ENCODE measurements around the gene KLHL3. TPM values are rescaled to one million over a fixed set of nuclear protein-coding genes. Genes with fewer than 3 reads are reported as not detected.

Gene KLHL3
- total RNA-seq, 4 donors from 2014 or later, result 0.75 to 4.4 (median 2.6) TPM

GRCh38 chr5:137611794-137612435, 124.0 kb downstream of the KLHL3 start:
- Histone ChIP-seq H3K4me3 (no peak overlapping the region), H3K9me3 (no peaks in the 10 kb centered on the region), H3K36me3 (no peaks in the 10 kb centered on the region), H3K27ac (no peak overlapping the region), H3K27me3 (no peaks in the 10 kb centered on the region), H3K4me1 (no peaks in the 10 kb centered on the region)
- intact Hi-C loops (cut with DNase I; ENCODE audit: low total_unique reads) (no loop called here), in situ Hi-C loops (cut with MboI; ENCODE audit: low pct_ligation_motif_present in 1 of 4, low pct_unique_long_range_greater_than_20kb in 1 of 4, low sequenced_read_pairs in 3 of 4) (no loop called here)
- 95% methylated on average over 9 of the region's 9 CpGs; no CpG with 5 or more reads in 1 of the 2 donors for WGBS, 2 donors (ENCODE audit: low coverage in 1 of 2)
- no peak for TF ChIP-seq CTCF (IDR thresholded peaks at IDR 0.05)
- TF ChIP-seq POLR2A (IDR thresholded peaks at IDR 0.05), result no peak
- TF ChIP-seq EP300 (IDR thresholded peaks at IDR 0.05; ENCODE audit: low read depth), result no peak
- TF ChIP-seq POLR2AphosphoS5 (IDR thresholded peaks at IDR 0.05), result no peak
- DNase-seq, result no peak

DNA sequence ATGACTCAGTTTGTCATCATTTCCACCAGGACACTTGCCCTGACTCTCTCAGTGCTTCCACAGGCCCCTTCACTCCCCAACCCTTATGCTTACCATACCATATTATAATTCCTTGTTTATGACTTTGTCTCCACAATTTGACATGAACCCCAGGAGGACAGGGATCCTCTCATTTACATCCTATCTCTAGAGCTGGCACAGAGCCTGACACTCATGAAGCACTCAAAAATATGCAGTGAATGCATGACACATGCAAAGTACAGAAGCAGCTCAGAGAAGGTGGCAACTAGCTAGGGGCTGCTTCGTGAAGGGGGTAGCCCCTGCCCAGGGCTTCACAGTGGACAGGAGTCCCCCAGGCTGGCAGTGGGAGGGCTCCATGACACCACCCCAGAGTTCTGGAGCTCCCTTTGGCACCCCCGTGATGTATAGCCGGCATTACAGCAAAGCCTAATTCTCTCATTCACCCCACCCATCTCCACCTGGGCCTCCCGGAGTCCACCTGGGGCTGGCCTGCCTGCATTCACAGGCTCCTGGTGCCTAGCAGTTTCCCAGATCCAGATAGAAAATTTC, 124.8 kb downstream of the KLHL3 start:
- in situ Hi-C loops (cut with MboI; ENCODE audit: low pct_ligation_motif_present in 1 of 4, low pct_unique_long_range_greater_than_20kb in 1 of 4, low sequenced_read_pairs in 3 of 4), result no loop called here
- WGBS, 2 donors (ENCODE audit: low coverage in 1 of 2), result 81% methylated on average over 4 of the region's 4 CpGs; no CpG with 5 or more reads in 1 of the 2 donors
- DNase-seq, result no peak
- Histone ChIP-seq H3K27me3 (peaks cover under 1% of the 10 kb centered on the region), H3K9me3 (no peaks in the 10 kb centered on the region), H3K36me3 (no peaks in the 10 kb centered on the region), H3K27ac (no peak overlapping the region), H3K4me1 (no peaks in the 10 kb centered on the region), H3K4me3 (no peak overlapping the region)
- intact Hi-C loops (cut with DNase I; ENCODE audit: low total_unique reads), result no loop called here
- TF ChIP-seq CTCF (IDR thresholded peaks at IDR 0.05) (no peak), POLR2AphosphoS5 (IDR thresholded peaks at IDR 0.05) (no peak), POLR2A (IDR thresholded peaks at IDR 0.05) (no peak), EP300 (IDR thresholded peaks at IDR 0.05; ENCODE audit: low read depth) (no peak)

DNA sequence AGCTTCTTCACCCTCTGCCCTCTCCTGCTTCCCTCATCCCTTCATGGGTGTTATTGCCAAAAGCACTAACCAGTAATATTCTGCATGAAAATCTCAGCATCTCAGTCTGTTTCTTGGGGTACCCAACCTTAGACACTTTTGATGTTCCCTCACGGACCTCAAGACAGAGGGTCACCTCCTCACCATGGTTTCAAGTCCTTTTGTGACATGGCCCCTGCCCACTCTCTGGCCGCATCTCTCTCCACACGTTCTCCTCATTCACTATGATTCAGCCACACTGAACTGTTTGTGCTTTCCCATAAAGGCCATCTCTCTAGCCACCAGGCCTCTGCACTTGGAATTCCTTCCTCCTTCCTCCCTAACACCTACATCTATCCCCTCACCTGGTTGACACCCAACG, 125.3 kb downstream of the KLHL3 start:
- DNase-seq, result no peak
- intact Hi-C loops (cut with DNase I; ENCODE audit: low total_unique reads) (no loop called here), in situ Hi-C loops (cut with MboI; ENCODE audit: low pct_ligation_motif_present in 1 of 4, low pct_unique_long_range_greater_than_20kb in 1 of 4, low sequenced_read_pairs in 3 of 4) (no loop called here)
- TF ChIP-seq POLR2AphosphoS5 (IDR thresholded peaks at IDR 0.05) (no peak), EP300 (IDR thresholded peaks at IDR 0.05; ENCODE audit: low read depth) (no peak), POLR2A (IDR thresholded peaks at IDR 0.05) (no peak), CTCF (IDR thresholded peaks at IDR 0.05) (no peak)
- H3K27ac ChIP-seq, result no peak overlapping the region
- no peaks in the 10 kb centered on the region for H3K4me1 ChIP-seq
- peaks cover 4% of the 10 kb centered on the region for H3K27me3 ChIP-seq
- no peak overlapping the region for H3K4me3 ChIP-seq
- no peaks in the 10 kb centered on the region for H3K9me3 ChIP-seq
- WGBS, 2 donors (ENCODE audit: low coverage in 1 of 2), result 70 to 90% methylated on average over 2 to 4 of the region's 4 CpGs
- no peaks in the 10 kb centered on the region for H3K36me3 ChIP-seq

DNA sequence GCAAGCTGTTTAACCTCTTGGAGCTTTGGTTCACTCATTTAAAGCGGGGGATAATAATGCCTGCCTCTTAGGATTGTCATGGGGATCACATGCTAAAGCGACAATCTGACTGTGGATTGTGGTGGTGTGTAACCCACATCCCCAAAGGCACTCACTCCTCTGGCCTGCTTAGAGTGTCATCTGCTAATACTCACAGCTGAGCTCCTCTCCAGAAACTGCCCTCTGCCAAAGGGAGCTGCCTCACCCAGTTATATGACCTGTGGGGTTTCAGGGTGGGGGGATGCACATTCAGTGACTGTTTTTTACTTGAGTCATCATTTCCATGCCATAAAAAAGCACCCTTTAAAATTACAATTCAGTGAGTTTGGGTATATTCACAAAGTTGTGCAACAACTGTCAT, 126.8 kb downstream of the KLHL3 start:
- intact Hi-C loops (cut with DNase I; ENCODE audit: low total_unique reads), result no loop called here
- DNase-seq, result no peak
- Histone ChIP-seq H3K4me1 (no peaks in the 10 kb centered on the region), H3K36me3 (no peaks in the 10 kb centered on the region), H3K27ac (no peak overlapping the region), H3K4me3 (no peak overlapping the region), H3K27me3 (peaks cover 4% of the 10 kb centered on the region), H3K9me3 (no peaks in the 10 kb centered on the region)
- WGBS, 2 donors (ENCODE audit: low coverage in 1 of 2), result 83% methylated on average over 2 of the region's 2 CpGs; no CpG with 5 or more reads in 1 of the 2 donors
- in situ Hi-C loops (cut with MboI; ENCODE audit: low pct_ligation_motif_present in 1 of 4, low pct_unique_long_range_greater_than_20kb in 1 of 4, low sequenced_read_pairs in 3 of 4), result no loop called here
- TF ChIP-seq POLR2AphosphoS5 (IDR thresholded peaks at IDR 0.05) (no peak), POLR2A (IDR thresholded peaks at IDR 0.05) (no peak), EP300 (IDR thresholded peaks at IDR 0.05; ENCODE audit: low read depth) (no peak), CTCF (IDR thresholded peaks at IDR 0.05) (no peak)

Measured in transverse colon (tissue), 4 donors.